Stimulated activated CD8-positive, alpha-beta memory T cell treated with anti-CD3 and anti-CD28 coated beads, Interleukin-15, amount 100 ng/mL, for 1 hour (primary cell): ENCODE measurements around the gene RBM26.
"Not testable (repeated sequence)": the region's sequence is repeated elsewhere in the genome, so short reads cannot be mapped to it uniquely, and the experiment has no call there.

ENCODE experiments used
- DNase-seq: peaks from one replicate; pipeline ENCODE4 v3.0.0-alpha.2; 2020; ENCODE audit warnings: low read depth

Gene RBM26

GRCh38 chr13:79384022-79384610, 21.9 kb downstream of the RBM26 start:
- DNase-seq: no peak

- no peak for DNase-seq
These were observed 23.3 kb downstream of the RBM26 start for GRCh38 chr13:79382545-79383275.

- DNase-seq: no peak
These were observed 25.1 kb downstream of the RBM26 start for GRCh38 chr13:79380997-79381396.

- DNase-seq: no peak
These were observed 26.8 kb downstream of the RBM26 start for GRCh38 chr13:79379274-79379673.

GRCh38 chr13:79376843-79377242, 29.2 kb downstream of the RBM26 start:
- DNase-seq: no peak

- DNase-seq: no peak
These were observed 31.5 kb downstream of the RBM26 start for GRCh38 chr13:79374578-79374977.

GRCh38 chr13:79373916-79374315, 32.1 kb downstream of the RBM26 start:
- DNase-seq: no peak

- no peak for DNase-seq
These were observed 36.8 kb downstream of the RBM26 start for GRCh38 chr13:79369226-79369625.

- no peak for DNase-seq
These were observed 40.1 kb downstream of the RBM26 start for GRCh38 chr13:79365981-79366380.

GRCh38 chr13:79361299-79361698, 44.8 kb downstream of the RBM26 start:
- no peak for DNase-seq

- DNase-seq: no peak
These were observed 46.0 kb downstream of the RBM26 start for GRCh38 chr13:79360095-79360494.

GRCh38 chr13:79359064-79359463, 47.0 kb downstream of the RBM26 start:
- no peak for DNase-seq

- no peak for DNase-seq
These were observed 51.8 kb downstream of the RBM26 start for GRCh38 chr13:79354285-79354684.

GRCh38 chr13:79353693-79354092, 52.4 kb downstream of the RBM26 start:
- DNase-seq: no peak

GRCh38 chr13:79352107-79352506, 53.9 kb downstream of the RBM26 start:
- DNase-seq: no peak

GRCh38 chr13:79349608-79350007, 56.4 kb downstream of the RBM26 start:
- not testable (repeated sequence) for DNase-seq

- DNase-seq: no peak
These were observed 57.0 kb downstream of the RBM26 start for GRCh38 chr13:79349011-79349410.

- no peak for DNase-seq
These were observed 59.6 kb downstream of the RBM26 start for GRCh38 chr13:79346300-79346914.

GRCh38 chr13:79341202-79341601, 64.9 kb downstream of the RBM26 start:
- no peak for DNase-seq

GRCh38 chr13:79340490-79340889, 65.6 kb downstream of the RBM26 start:
- no peak for DNase-seq

GRCh38 chr13:79338343-79338742, 67.7 kb downstream of the RBM26 start:
- DNase-seq: no peak

GRCh38 chr13:79336966-79337365, 69.1 kb downstream of the RBM26 start:
- no peak for DNase-seq

GRCh38 chr13:79328510-79328909, 77.5 kb downstream of the RBM26 start:
- DNase-seq: no peak

- DNase-seq: no peak
These were observed 85.6 kb downstream of the RBM26 start for GRCh38 chr13:79320433-79320832.
